Stomach (tissue), 9 donors: ENCODE data around the gene RNASEH1. TPM values are rescaled to one million over a fixed set of nuclear protein-coding genes. Genes with fewer than 3 reads are reported as not detected.

ENCODE experiments used
- DNase-seq, 2 donors: peaks; one replicate each; pipeline versions ENCODE4 v3.0.0 to v3.0.0-alpha.2; 2013 to 2019
- H3K27ac ChIP-seq, 5 donors: fragments of 200-600 bp in 4 of 5; sonication (generic) in 4 of 5; one replicate each; pipeline ENCODE4 v1.5.1; 2013 to 2019; ENCODE audit warnings: mild to moderate bottlenecking in 1 of 5, moderate library complexity in 1 of 5
- H3K27me3 ChIP-seq, 3 donors: fragments of 200-600 bp; sonication (generic); one replicate each; pipeline ENCODE4 v1.5.1; 2017 to 2019; ENCODE audit warnings: mixed run types in 1 of 3
- H3K36me3 ChIP-seq, 4 donors: fragments of 200-600 bp; sonication (generic); 1 replicate in 3 of 4; 2 replicates in 1 of 4; pipeline ENCODE4 v1.5.1; 2016 to 2019
- H3K4me1 ChIP-seq, 4 donors: fragments of 200-600 bp; sonication (generic); one replicate each; pipeline ENCODE4 v1.5.1; 2016 to 2019
- H3K4me3 ChIP-seq, 4 donors: fragments of 200-600 bp; sonication (generic) in 3 of 4; one replicate each; pipeline ENCODE4 v1.5.1; 2016 to 2019; ENCODE audit warnings: mild to moderate bottlenecking in 1 of 4
- H3K9me3 ChIP-seq, 4 donors: fragments of 200-600 bp; sonication (generic); one replicate each; pipeline ENCODE4 v1.5.1; 2016 to 2019
- CTCF ChIP-seq, 7 experiments: fragments of 450-650 bp in 4 of 7; fragments of 200-600 bp in 3 of 7; sonication (generic) in 3 of 7; IDR thresholded peaks; one replicate each; pipeline ENCODE4 v1.5.1; 2016 to 2019; ENCODE audit warnings: antibody characterized with exemption in 7 of 7, control low read depth in 2 of 7, mild to moderate bottlenecking in 1 of 7
- EP300 ChIP-seq: sonication (generic); formaldehyde crosslinking; IDR thresholded peaks from one replicate; pipeline ENCODE4 v1.6.1; 2017; ENCODE audit warnings: antibody characterized with exemption
- POLR2A ChIP-seq, 4 donors: fragments of 450-650 bp; IDR thresholded peaks; one replicate each; pipeline ENCODE4 v1.6.1; 2016; ENCODE audit warnings: antibody characterized with exemption in 4 of 4, control low read depth in 2 of 4, mild to moderate bottlenecking in 1 of 4, moderate library complexity in 1 of 4
- POLR2AphosphoS5 ChIP-seq, 3 donors: sonication (generic); formaldehyde crosslinking; IDR thresholded peaks; one replicate each; pipeline ENCODE4 v1.6.1; 2016; ENCODE audit warnings: antibody characterized with exemption in 3 of 3
- WGBS, 5 donors: extraction: QIAGEN DNeasy Blood & Tissue Kit in 3 of 5; methylation state at CpG; one replicate each; pipeline versions ENCODE4 v1.1.5 to v1.1.7; 2013 to 2018; 5-methylcytosine and 5-hydroxymethylcytosine counted together
- intact Hi-C: fragments of 100-400 bp; cut with DNase I; formaldehyde crosslinking; loops from one replicate; pipeline ENCODE4 v1.15.1; 2023; ENCODE audit warnings: low total_unique reads
- polyA plus RNA-seq, 3 donors: library from polyadenylated mRNA; stranded (reverse); fragments of 200-250 nt; gene quantifications; one replicate each; pipeline ENCODE4 v1.2.3, GENCODE V29; 2013
- total RNA-seq, 5 donors: library from RNA; depleted of rRNA; stranded (reverse); fragments of >200 nt; gene quantifications; one replicate each; pipeline versions ENCODE4 v1.1.0 to v1.2.3, GENCODE V29; 2014 to 2016
- donor health status: healthy with polysubstance abuse.
- donor health status: Bipolar disorder and iron deficiency.
- donor health status: healthy.

The RNASEH1 gene
- total and polyA plus RNA-seq, 8 donors = 1.7 to 32.1 (median 10.8) TPM

- Histone ChIP-seq H3K36me3 (no peaks in the 10 kb centered on the region), H3K4me1 (peaks cover 0 to 7% (median 0%) of the 10 kb centered on the region in 4 donors), H3K9me3 (no peaks in the 10 kb centered on the region), H3K4me3 (no peak overlapping the region), H3K27me3 (peaks cover 0 to 13% (median 0%) of the 10 kb centered on the region in 3 donors), H3K27ac (no peak overlapping the region)
- intact Hi-C loops = no loop called here
- no peak for DNase-seq
- TF ChIP-seq EP300 = no peak
- TF ChIP-seq POLR2AphosphoS5 (IDR thresholded peaks at IDR 0.05) = no peak
- no peak for TF ChIP-seq CTCF (IDR thresholded peaks at IDR 0.05)
- TF ChIP-seq POLR2A (IDR thresholded peaks at IDR 0.05) = no peak
- 89 to 95% (median 94%) methylated on average over 10 to 11 of the region's 11 CpGs for WGBS, 5 donors
These were observed 37.3 kb upstream of the RNASEH1 start for GRCh38 chr2:3595404-3595803.

DNA sequence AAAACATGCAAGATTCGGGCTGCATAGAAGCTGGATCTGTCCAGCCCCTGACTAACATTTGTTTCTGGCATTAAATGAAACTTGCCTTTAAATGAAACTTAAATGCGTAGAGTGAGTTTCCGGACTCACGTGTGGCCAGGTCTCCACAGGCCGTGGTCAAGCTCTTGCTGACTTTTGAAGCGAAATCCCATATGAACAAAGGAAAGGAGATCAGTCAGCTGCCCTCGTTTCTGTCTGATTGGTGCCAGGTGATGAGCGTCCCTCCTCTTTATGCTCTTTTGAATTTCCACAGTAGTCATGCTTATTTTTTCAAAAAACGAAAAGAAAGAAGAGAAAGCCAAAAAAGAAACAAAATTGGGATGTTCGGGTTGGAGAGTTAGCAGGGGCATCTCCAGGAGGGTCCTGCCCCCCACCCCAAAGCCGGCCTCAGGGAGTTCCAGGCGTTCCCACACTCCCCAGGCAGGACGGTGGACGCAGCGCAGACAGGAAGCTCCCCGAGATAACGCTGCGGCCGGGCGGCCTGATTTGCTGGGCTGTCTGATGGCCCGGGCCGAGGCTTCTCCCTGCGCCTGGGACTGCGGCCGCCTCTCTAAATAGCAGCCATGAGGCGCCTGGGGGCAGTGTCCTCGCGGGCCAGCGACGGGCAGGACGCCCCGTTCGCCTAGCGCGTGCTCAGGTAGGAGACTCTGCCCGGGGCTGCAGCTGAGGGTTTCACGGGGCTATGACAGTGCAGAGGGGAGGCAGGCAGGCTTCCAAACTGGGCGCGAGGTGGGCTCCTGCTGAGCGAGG lies 36.6 kb upstream of the RNASEH1 start, which contains the start of gene COLEC11:
Gene COLEC11, plus strand, starts transcription at position 620 of the 789 bp plus-strand sequence. CDS start 9,229 bp downstream, outside the sequence.
- Histone ChIP-seq H3K4me1 (peaks cover 0 to 7% (median 0%) of the 10 kb centered on the region in 4 donors), H3K27ac (no peak within 1 kb of the TSS), H3K4me3 (peak within 1 kb of the TSS in 2 of 4 donors; percentile 11 to 19), H3K36me3 (no peaks in the 10 kb centered on the region), H3K27me3 (peaks cover 0 to 13% (median 0%) of the 10 kb centered on the region in 3 donors), H3K9me3 (no peaks in the 10 kb centered on the region)
- intact Hi-C loops = no loop called here
- peak in 1 of 2 donors; percentile 58 for DNase-seq
- WGBS, 5 donors = 32 to 53% (median 39%) methylated on average over 37 to 40 of the region's 40 CpGs
- no peak for TF ChIP-seq POLR2A (IDR thresholded peaks at IDR 0.05)
- no peak for TF ChIP-seq EP300
- TF ChIP-seq CTCF (IDR thresholded peaks at IDR 0.05) = no peak
- TF ChIP-seq POLR2AphosphoS5 (IDR thresholded peaks at IDR 0.05) = no peak

DNA sequence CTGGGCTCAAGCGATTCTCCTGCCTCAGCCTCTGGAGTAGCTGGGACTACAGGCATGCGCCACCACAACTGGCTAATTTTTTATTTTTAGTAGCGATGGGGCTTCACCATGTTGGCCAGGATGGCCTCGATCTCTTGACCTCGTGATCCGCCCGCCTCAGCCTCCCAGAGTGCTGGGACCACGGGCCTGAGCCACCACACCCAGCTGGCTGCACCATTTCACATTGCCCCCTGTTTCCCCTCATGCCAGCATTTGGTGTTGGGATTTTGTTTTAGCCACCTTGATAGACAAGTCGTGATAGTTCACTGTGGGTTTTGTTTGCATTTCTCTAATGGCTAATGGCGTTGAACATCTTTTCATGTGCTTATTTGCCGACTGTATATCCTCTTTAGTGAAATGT lies 31.0 kb upstream of the RNASEH1 start:
- 87 to 94% (median 90%) methylated on average over 11 of the region's 11 CpGs for WGBS, 5 donors
- intact Hi-C loops = no loop called here

GRCh38 chr2:3588084-3588483 lies 30.0 kb upstream of the RNASEH1 start:
- Histone ChIP-seq H3K4me1 (peaks cover 19 to 39% (median 21%) of the 10 kb centered on the region in 4 donors), H3K9me3 (no peaks in the 10 kb centered on the region), H3K4me3 (no peak overlapping the region), H3K27ac (no peak overlapping the region), H3K36me3 (peaks cover 10 to 12% (median 12%) of the 10 kb centered on the region in 4 donors), H3K27me3 (no peaks in the 10 kb centered on the region)
- 81 to 95% (median 93%) methylated on average over 7 of the region's 7 CpGs for WGBS, 5 donors
- intact Hi-C loops = no loop called here
- no peak for DNase-seq
- no peak for TF ChIP-seq POLR2A (IDR thresholded peaks at IDR 0.05)

More for the DNA sequence above, 31.0 kb upstream of the RNASEH1 start:
- Histone ChIP-seq H3K27ac (no peak overlapping the region), H3K4me1 (peaks cover 19 to 37% (median 20%) of the 10 kb centered on the region in 4 donors), H3K27me3 (no peaks in the 10 kb centered on the region), H3K36me3 (peaks cover 2 to 7% (median 4%) of the 10 kb centered on the region in 4 donors), H3K9me3 (no peaks in the 10 kb centered on the region), H3K4me3 (no peak overlapping the region)
- no peak for TF ChIP-seq CTCF (IDR thresholded peaks at IDR 0.05)
- TF ChIP-seq POLR2AphosphoS5 (IDR thresholded peaks at IDR 0.05) = no peak
- TF ChIP-seq EP300 = no peak
- no peak for TF ChIP-seq POLR2A (IDR thresholded peaks at IDR 0.05)
- no peak for DNase-seq

DNA sequence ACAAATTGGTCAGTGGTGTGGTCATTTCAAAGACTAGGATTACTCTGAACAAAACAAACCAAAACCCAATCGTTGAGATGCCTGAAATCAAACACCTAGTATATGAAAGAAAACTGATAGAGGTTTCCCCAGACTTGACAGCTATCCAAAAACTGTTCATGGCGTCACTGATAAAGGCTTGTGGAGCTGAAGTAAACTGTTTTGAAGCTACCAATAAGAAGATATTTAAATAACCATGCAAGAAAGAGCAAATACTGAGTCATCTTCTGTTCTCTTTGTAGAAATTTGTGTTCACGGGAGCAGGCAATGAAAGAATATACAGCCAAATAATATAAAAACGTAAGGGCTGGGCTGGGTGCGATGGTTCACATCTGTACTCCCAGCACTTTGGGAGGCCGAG lies 29.3 kb upstream of the RNASEH1 start:
- intact Hi-C loops = no loop called here
- 45 to 61% (median 57%) methylated on average over 6 of the region's 6 CpGs for WGBS, 5 donors
- Histone ChIP-seq H3K4me1 (peaks cover 19 to 39% (median 21%) of the 10 kb centered on the region in 4 donors), H3K4me3 (no peak overlapping the region), H3K36me3 (peaks cover 10 to 18% (median 17%) of the 10 kb centered on the region in 4 donors), H3K27ac (peak overlapping the region in 4 of 5 donors; percentile 17 to 38 (median 30)), H3K27me3 (no peaks in the 10 kb centered on the region), H3K9me3 (no peaks in the 10 kb centered on the region)
- DNase-seq = no peak
- TF ChIP-seq POLR2AphosphoS5 (IDR thresholded peaks at IDR 0.05) (no peak), POLR2A (IDR thresholded peaks at IDR 0.05) (no peak), CTCF (IDR thresholded peaks at IDR 0.05) (no peak), EP300 (no peak)
